ENCODE measurements around the gene PCDHGA5.
"Not testable (repeated sequence)": the region's sequence is repeated elsewhere in the genome, so short reads cannot be mapped to it uniquely, and the experiment has no call there.

Gene PCDHGA5

DNA sequence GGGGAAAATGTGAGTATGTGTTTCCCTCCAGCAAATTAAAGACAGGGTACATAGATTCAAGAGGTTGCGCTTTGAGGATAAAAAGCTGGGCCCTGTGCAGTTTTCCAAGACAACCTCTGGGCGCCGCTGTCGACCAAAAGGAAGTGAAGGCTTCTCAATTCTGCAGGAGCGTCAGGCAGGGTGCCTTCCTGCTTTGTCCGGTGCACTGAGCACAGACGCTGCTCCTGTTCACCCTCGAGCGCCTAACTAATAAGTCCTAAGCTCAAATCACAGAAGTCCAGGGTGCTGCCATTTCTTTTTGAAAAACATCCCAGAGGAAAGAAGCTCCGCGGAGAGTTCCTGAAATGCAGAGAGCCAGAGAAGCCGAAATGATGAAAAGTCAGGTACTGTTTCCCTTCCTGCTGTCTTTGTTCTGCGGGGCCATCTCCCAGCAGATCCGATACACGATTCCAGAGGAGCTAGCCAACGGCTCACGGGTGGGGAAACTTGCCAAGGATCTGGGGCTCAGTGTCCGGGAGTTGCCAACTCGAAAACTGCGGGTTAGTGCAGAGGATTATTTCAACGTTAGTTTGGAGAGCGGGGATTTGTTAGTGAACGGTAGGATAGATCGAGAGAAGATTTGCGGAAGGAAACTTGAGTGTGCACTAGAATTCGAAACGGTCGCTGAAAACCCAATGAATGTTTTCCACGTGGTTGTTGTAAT is 13.9 kb upstream of the PCDHGA5 start, which contains the start of gene PCDHGB1:
Gene PCDHGB1, plus strand, starts transcription at position 183 of the 703 bp plus-strand sequence. Its CDS starts 162 bp downstream, at position 345.
- H3K4me3 ChIP-seq (ENCODE audit: low read depth, low read length) = peak within 1 kb of the TSS; percentile 10

- H3K4me3 ChIP-seq (ENCODE audit: low read depth, low read length) = no peak overlapping the region
Measured at GRCh38 chr5:141351591-141351990, 12.4 kb upstream of the PCDHGA5 start.

- H3K4me3 ChIP-seq (ENCODE audit: low read depth, low read length) = no peak within 1 kb of the TSS
Measured at GRCh38 chr5:141354900-141355469, 9.0 kb upstream of the PCDHGA5 start, which contains the start of gene PCDHGA4. PCDHGA4 (plus strand) TSS chr5:141355021; CDS start chr5:141355108, 87 bp downstream.

DNA sequence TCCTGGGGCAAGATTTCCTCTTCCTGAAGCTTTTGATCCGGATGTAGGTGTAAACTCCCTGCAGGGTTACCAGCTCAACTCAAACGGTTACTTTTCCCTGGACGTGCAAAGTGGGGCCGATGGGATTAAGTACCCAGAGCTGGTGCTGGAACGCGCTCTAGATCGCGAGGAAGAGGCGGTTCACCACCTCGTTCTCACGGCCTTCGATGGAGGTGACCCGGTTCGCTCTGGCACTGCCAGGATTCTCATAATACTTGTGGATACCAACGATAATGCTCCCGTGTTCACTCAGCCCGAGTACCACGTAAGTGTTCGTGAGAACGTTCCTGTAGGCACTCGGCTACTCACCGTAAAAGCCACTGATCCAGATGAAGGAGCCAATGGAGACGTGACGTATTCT is 8.3 kb upstream of the PCDHGA5 start:
- no peak overlapping the region for H3K4me3 ChIP-seq (ENCODE audit: low read depth, low read length)

- H3K4me3 ChIP-seq (ENCODE audit: low read depth, low read length) = no peak overlapping the region
Measured at GRCh38 chr5:141356133-141356532, 7.8 kb upstream of the PCDHGA5 start.

DNA sequence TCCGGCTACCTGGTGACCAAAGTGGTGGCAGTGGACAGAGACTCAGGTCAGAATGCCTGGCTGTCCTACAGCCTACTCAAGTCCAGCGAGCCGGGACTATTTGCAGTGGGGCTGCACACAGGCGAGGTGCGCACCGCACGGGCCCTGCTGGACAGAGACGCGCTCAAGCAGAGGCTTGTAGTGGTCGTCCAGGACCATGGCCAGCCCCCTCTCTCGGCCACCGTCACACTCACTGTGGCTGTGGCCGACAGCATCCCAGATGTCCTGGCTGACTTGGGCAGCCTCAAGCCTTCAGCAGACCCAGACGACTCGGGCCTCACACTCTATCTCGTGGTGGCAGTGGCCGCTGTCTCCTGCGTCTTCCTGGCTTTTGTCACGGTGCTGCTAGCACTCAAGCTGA is 7.0 kb upstream of the PCDHGA5 start:
- H3K4me3 ChIP-seq (ENCODE audit: low read depth, low read length) = no peak overlapping the region

DNA sequence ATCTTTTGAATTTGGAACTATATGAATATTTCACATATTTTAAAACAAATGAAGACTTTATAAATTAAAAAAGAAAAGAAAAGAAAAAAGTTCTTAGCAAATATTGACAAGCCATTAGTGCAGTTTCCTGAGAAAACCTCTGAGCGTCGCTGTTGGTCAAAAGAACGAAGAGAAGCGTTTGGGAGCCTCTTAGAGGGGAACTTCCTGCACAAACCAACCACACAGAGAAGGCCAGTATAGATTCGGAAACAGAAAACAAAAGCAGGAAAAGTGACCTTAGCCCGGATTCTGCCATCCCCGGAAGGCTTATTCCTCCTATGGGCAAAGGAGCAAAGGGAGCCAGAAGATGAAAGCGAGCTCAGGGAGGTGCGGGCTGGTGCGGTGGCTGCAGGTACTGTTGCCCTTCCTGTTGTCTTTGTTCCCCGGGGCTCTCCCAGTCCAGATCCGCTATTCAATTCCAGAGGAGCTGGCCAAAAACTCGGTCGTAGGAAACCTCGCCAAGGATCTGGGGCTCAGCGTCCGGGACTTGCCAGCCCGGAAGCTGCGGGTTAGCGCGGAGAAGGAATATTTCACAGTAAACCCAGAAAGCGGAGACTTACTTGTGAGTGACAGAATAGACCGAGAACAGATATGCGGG is 4.1 kb upstream of the PCDHGA5 start, which contains the start of gene PCDHGB2:
Gene PCDHGB2, plus strand, starts transcription at position 205 of the 637 bp plus-strand sequence. Its CDS starts 142 bp downstream, at position 347.
- H3K4me3 ChIP-seq (ENCODE audit: low read depth, low read length) = no peak within 1 kb of the TSS

DNA sequence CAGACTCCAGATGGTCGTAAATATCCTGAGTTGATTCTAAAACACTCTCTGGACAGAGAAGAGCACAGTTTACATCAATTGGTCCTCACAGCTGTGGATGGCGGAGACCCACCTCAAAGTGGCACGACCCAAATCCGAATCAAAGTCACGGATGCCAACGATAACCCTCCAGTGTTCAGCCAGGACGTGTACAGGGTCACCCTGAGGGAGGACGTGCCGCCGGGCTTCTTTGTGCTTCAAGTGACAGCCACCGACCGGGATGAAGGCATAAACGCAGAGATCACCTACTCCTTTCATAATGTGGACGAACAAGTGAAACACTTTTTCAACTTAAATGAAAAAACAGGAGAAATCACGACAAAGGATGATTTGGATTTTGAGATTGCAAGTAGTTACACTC is 3.3 kb upstream of the PCDHGA5 start:
- H3K4me3 ChIP-seq (ENCODE audit: low read depth, low read length) = no peak overlapping the region

DNA sequence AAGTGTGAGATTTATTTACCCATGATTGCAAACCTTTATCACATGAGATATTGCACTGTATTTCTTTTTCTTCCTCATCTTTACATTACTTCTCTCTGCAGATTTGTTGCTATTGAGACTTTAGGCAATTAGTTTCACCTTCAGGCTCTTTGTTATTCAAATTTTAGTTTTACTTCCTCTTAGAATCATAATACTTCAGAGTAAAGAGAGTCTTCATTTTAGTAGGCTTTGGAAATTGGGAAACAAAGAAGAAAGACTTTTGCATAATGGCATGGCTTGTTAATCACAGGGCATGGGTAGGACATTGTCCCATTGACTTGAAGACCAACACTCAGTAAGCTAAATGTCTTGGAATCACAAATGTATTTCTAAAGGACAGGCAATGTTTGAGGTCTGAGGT is 1.2 kb upstream of the PCDHGA5 start:
- no peak overlapping the region for H3K4me3 ChIP-seq (ENCODE audit: low read depth, low read length)

GRCh38 chr5:141366016-141366896 is 2.3 kb downstream of the PCDHGA5 start:
- H3K4me3 ChIP-seq (ENCODE audit: low read depth, low read length) = no peak overlapping the region

GRCh38 chr5:141369994-141370848 is 6.3 kb downstream of the PCDHGA5 start, which contains the start of gene PCDHGB3:
PCDHGB3 (plus strand) TSS chr5:141370242; CDS start chr5:141370395, 153 bp downstream.
- H3K4me3 ChIP-seq (ENCODE audit: low read depth, low read length) = no peak within 1 kb of the TSS

DNA sequence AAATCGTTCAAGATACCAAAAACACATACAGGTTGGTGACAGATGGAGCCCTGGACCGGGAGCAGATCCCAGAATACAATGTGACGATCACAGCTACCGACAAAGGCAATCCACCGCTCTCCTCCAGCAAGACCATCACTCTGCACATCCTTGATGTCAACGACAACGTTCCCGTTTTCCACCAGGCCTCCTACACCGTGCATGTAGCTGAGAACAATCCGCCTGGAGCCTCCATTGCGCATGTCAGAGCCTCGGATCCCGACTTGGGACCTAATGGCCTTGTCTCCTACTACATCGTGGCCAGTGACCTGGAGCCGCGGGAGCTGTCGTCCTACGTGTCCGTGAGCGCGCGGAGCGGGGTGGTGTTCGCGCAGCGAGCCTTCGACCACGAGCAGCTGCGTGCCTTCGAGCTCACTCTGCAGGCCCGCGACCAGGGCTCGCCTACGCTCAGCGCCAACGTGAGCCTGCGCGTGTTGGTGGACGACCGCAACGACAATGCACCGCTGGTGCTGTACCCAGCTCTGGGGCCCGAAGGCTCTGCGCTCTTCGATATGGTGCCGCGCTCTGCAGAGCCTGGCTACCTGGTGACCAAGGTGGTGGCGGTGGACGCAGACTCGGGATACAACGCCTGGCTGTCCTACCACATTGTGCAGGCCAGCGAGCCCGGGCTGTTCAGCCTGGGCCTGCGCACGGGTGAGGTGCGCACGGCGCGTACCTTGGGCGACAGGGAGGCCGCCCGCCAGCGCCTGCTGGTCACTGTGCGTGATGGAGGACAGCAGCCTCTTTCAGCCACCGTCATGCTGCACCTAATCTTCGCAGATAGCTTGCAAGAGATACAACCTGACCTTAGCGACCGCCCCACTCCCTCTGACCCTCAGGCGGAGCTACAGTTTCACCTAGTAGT is 7.9 kb downstream of the PCDHGA5 start:
- H3K4me3 ChIP-seq (ENCODE audit: low read depth, low read length) = no peak overlapping the region

- no peak within 1 kb of the TSS for H3K4me3 ChIP-seq (ENCODE audit: low read depth, low read length)
Measured at GRCh38 chr5:141373673-141374317, 9.8 kb downstream of the PCDHGA5 start, which contains the start of gene PCDHGA6. PCDHGA6 (plus strand) TSS chr5:141373891; CDS start chr5:141374084, 193 bp downstream.

- no peak overlapping the region for H3K4me3 ChIP-seq (ENCODE audit: low read depth, low read length)
Measured at GRCh38 chr5:141374627-141375026, 10.7 kb downstream of the PCDHGA5 start.

DNA sequence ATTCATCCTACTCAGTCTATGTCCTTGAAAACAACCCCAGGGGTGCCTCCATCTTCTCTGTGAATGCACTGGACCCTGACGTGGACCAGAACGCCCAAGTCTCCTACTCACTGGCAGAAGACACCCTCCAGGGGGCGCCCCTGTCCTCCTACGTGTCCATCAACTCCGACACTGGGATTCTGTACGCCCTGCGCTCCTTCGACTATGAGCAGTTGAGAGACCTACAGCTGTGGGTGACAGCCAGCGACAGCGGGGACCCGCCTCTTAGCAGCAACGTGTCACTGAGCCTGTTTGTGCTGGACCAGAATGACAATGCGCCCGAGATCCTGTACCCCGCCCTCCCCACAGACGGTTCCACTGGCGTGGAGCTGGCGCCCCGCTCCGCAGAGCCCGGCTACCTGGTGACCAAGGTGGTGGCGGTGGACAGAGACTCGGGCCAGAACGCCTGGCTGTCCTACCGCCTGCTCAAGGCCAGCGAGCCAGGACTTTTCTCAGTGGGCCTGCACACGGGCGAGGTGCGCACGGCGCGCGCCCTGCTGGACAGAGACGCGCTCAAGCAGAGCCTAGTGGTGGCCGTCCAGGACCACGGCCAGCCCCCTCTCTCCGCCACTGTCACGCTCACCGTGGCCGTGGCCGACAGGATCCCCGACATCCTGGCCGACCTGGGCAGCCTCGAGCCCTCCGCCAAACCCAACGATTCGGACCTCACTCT is 11.6 kb downstream of the PCDHGA5 start:
- not testable (repeated sequence) for H3K4me3 ChIP-seq (ENCODE audit: low read depth, low read length)

GRCh38 chr5:141382469-141383294 is 18.7 kb downstream of the PCDHGA5 start, which contains the start of gene PCDHGA7:
PCDHGA7 (plus strand) TSS chr5:141382742; CDS start chr5:141382900, 158 bp downstream.
- no peak within 1 kb of the TSS for H3K4me3 ChIP-seq (ENCODE audit: low read depth, low read length)

DNA sequence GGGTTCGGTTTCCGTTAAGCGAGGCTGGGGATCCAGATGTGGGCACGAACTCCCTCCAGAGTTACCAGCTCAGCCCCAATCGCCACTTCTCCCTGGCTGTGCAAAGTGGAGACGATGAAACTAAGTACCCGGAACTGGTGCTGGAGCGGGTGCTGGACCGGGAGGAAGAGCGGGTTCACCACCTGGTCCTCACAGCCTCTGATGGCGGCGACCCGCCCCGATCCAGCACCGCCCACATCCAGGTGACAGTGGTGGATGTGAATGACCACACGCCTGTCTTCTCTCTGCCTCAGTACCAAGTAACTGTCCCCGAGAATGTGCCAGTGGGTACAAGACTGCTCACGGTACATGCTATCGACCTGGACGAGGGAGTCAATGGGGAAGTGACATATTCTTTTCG is 19.4 kb downstream of the PCDHGA5 start:
- H3K4me3 ChIP-seq (ENCODE audit: low read depth, low read length) = no peak overlapping the region
